K562 (cell line): ENCODE results near the gene APBB2. TPM values are rescaled to one million over a fixed set of nuclear protein-coding genes. Genes with fewer than 3 reads are reported as not detected.

Experiments
- ATAC-seq: fragments of 200-7000 bp; cut with Tn5 transposase; 3 replicates; pipeline ENCODE4 v1.9.1; 2020; ENCODE audit warnings: moderate library complexity
- BruUV-seq: library from RNA; stranded (reverse); fragments of 400-500 nt; replicated peaks from 2 replicates; lab custom pipeline; 2021; lab: Mats Ljungman, UMichigan
- CTCF ChIA-PET: fragments of 300-600 bp; formaldehyde crosslinking; extraction: SDS; loops from one replicate; lab custom pipeline; 2021; ENCODE audit warnings: low intra/inter-chr PET ratio; lab: Yijun Ruan, JAX
- POLR2A ChIA-PET: fragments of 300-600, 350-650 bp; sonication (Branson Sonifier 250); formaldehyde crosslinking; extraction: SDS; loops from one replicate; lab custom pipeline; 2021; ENCODE audit warnings: antibody characterized with exemption, inconsistent platforms; lab: Yijun Ruan, JAX
- DNase-seq, 4 experiments: peaks; one replicate each; pipeline versions ENCODE4 v3.0.0 to v3.0.0-alpha.2; 2011 to 2018; ENCODE audit warnings: low spot score in 3 of 4, mixed read lengths in 3 of 4; ENCODE audit errors: extremely low read depth in 1 of 4
- FAIRE-seq: peaks from 2 replicates; lab custom pipeline; 2011; peaks lifted over from hg19 to GRCh38; lab: Jason Lieb, UNC
- H2AFZ ChIP-seq: 2 replicates; pipeline ENCODE4 v1.6.0; 2011; ENCODE audit warnings: low read depth, low read length, control low read depth, inconsistent platforms
- H3K27ac ChIP-seq: fragments of 200-600 bp; 3 replicates; pipeline ENCODE4 v1.8.0; 2011; ENCODE audit warnings: low read depth, mild to moderate bottlenecking, control low read depth, inconsistent platforms, low read length, moderate library complexity, mixed read lengths; ENCODE audit errors: extremely low read depth
- H3K27me3 ChIP-seq, 2 experiments: fragments of 300-600 bp in 1 of 2; 2 replicates in 1 of 2; 3 replicates in 1 of 2; pipeline versions ENCODE4 v1.6.0 to v1.8.0; 2011; ENCODE audit warnings: inconsistent platforms in 2 of 2, low read length in 2 of 2, mild to moderate bottlenecking in 1 of 2, mixed read lengths in 1 of 2, moderate library complexity in 1 of 2; ENCODE audit not compliant: control insufficient read depth in 2 of 2, insufficient read depth in 2 of 2
- H3K36me3 ChIP-seq: fragments of 300-600 bp; 3 replicates; pipeline ENCODE4 v1.8.0; 2011; ENCODE audit warnings: mild to moderate bottlenecking, low read length, inconsistent platforms; ENCODE audit not compliant: control insufficient read depth, insufficient read depth
- H3K4me1 ChIP-seq, 2 experiments: fragments of 200-600 bp in 1 of 2; replicated peaks in 1 of 2; 2 replicates in 1 of 2; 3 replicates in 1 of 2; pipeline versions ENCODE4 v1.5.1 to v1.8.0; 2011; ENCODE audit warnings: inconsistent platforms in 2 of 2, low read length in 2 of 2, mild to moderate bottlenecking in 1 of 2, mixed read lengths in 1 of 2, moderate library complexity in 1 of 2; ENCODE audit not compliant: control insufficient read depth in 2 of 2, insufficient read depth in 2 of 2
- H3K4me2 ChIP-seq: 2 replicates; pipeline ENCODE4 v1.6.1; 2011; ENCODE audit warnings: low read length, control low read depth, inconsistent platforms, mixed read lengths; ENCODE audit not compliant: insufficient read depth
- H3K4me3 ChIP-seq: fragments of 200-600 bp; sonication (generic), shearing (Covaris generic); 2 replicates; pipeline ENCODE4 v1.5.1; 2016; ENCODE audit warnings: control low read depth, inconsistent platforms
- H3K79me2 ChIP-seq: fragments of 200-600 bp; 3 replicates; pipeline ENCODE4 v1.8.0; 2011; ENCODE audit warnings: low read length, inconsistent platforms; ENCODE audit not compliant: control insufficient read depth, insufficient read depth
- H3K9ac ChIP-seq, 2 experiments: 2 replicates each; pipeline versions ENCODE4 v1.6.0 to v1.6.1; 2011; ENCODE audit warnings: low read depth in 2 of 2, low read length in 2 of 2, control low read depth in 1 of 2, inconsistent platforms in 1 of 2, mild to moderate bottlenecking in 1 of 2, mixed read lengths in 1 of 2; ENCODE audit not compliant: insufficient read depth in 1 of 2
- H3K9me1 ChIP-seq: one replicate; pipeline ENCODE4 v1.6.0; 2011; ENCODE audit warnings: inconsistent platforms, mild to moderate bottlenecking, low read length, moderate library complexity; ENCODE audit not compliant: control insufficient read depth, insufficient read depth
- H3K9me3 ChIP-seq: replicated peaks from 2 replicates; pipeline ENCODE4 v1.5.1; 2011; ENCODE audit warnings: low read depth, low read length, inconsistent platforms; ENCODE audit not compliant: control insufficient read depth, insufficient read depth
- H4K20me1 ChIP-seq: replicated peaks from 2 replicates; pipeline ENCODE4 v1.6.1; 2011; ENCODE audit warnings: low read length, inconsistent platforms, mixed read lengths; ENCODE audit not compliant: control insufficient read depth, insufficient read depth
- BDP1 ChIP-seq: IDR thresholded peaks from 3 replicates; pipeline ENCODE4 v1.6.1; 2011; ENCODE audit not compliant: insufficient read length, insufficient read depth
- CREB1 ChIP-seq, 2 experiments: sonication (generic) in 1 of 2; formaldehyde crosslinking in 1 of 2; IDR thresholded peaks; 2 replicates each; pipeline versions ENCODE4 v1.6.1 to v1.8.0; 2012 to 2022; ENCODE audit warnings: inconsistent platforms in 1 of 2, mild to moderate bottlenecking in 1 of 2, missing genetic modification reagents in 1 of 2, moderate library complexity in 1 of 2
- FOXP1 ChIP-seq: sonication (generic); formaldehyde crosslinking; IDR thresholded peaks from 2 replicates; pipeline ENCODE4 v1.8.0; 2022; ENCODE audit warnings: mild to moderate bottlenecking, missing genetic modification reagents
- PML ChIP-seq: IDR thresholded peaks from 2 replicates; pipeline ENCODE4 v1.6.1; 2012; ENCODE audit warnings: low read length, inconsistent platforms
- WGBS: fragments of 100-300 bp; shearing (Covaris generic); methylation state at CpG from one replicate; pipeline ENCODE4 v1.1.6; 2016; ENCODE audit warnings: low coverage, mixed read lengths; ENCODE audit not compliant: insufficient coverage; ENCODE audit errors: missing lambda C conversion rate; 5-methylcytosine and 5-hydroxymethylcytosine counted together
- in situ Hi-C: fragments of 300-500 bp; cut with MboI; formaldehyde crosslinking; loops from 4 replicates; pipeline ENCODE4 v1.15.0; 2018; ENCODE audit warnings: inconsistent platforms, mixed read lengths
- intact Hi-C: fragments of 100-400 bp; cut with micrococcal nuclease; formaldehyde crosslinking; loops from 2 replicates; pipeline ENCODE4 v1.14.2; 2022
- polyA plus RNA-seq, 8 experiments: library from polyadenylated mRNA; depleted of rRNA in 4 of 8; stranded (reverse) in 5 of 8; unstranded in 3 of 8; fragments of >200 nt; fragmentation: Nextera tagmentation in 2 of 8; fragmentation: Illumina TruSeq in 1 of 8; extraction: Ambion mirVana in 2 of 8; extraction: Trizol in 1 of 8; gene quantifications; 2 replicates each; pipeline versions ENCODE4 v1.2.1 to v1.2.3, GENCODE V29; 2011 to 2014; ENCODE audit warnings: inconsistent platforms in 1 of 8, missing spikeins in 1 of 8
- total RNA-seq, 7 experiments: library from RNA; depleted of rRNA in 6 of 7; stranded (reverse); fragments of >200 nt in 6 of 7; fragmentation: Illumina TruSeq in 2 of 7; extraction: Trizol in 2 of 7; gene quantifications; 2 replicates each; pipeline versions ENCODE4 v1.2.1 to v1.2.3, GENCODE V29; 2011 to 2021; ENCODE audit warnings: low replicate concordance in 1 of 7
- TF ChIP-seq, protein P1 (sequence below): fragments of 200-800 bp; sonication (Bioruptor generic); IDR thresholded peaks from 2 replicates; pipeline ENCODE4 v1.6.1; 2016; ENCODE audit warnings: missing genetic modification characterization, missing compliant biosample characterization
- TF ChIP-seq, protein P2 (sequence below): IDR thresholded peaks from 2 replicates; pipeline ENCODE4 v1.6.1; 2014; ENCODE audit warnings: antibody characterized with exemption

APBB2 gene
- total and polyA plus RNA-seq, 9 of the 15 experiments (the other 6 are each of a cell fraction or from before 2014, with no cell fraction given) = 0.08 to 2.1 (median 1.4) TPM

DNA sequence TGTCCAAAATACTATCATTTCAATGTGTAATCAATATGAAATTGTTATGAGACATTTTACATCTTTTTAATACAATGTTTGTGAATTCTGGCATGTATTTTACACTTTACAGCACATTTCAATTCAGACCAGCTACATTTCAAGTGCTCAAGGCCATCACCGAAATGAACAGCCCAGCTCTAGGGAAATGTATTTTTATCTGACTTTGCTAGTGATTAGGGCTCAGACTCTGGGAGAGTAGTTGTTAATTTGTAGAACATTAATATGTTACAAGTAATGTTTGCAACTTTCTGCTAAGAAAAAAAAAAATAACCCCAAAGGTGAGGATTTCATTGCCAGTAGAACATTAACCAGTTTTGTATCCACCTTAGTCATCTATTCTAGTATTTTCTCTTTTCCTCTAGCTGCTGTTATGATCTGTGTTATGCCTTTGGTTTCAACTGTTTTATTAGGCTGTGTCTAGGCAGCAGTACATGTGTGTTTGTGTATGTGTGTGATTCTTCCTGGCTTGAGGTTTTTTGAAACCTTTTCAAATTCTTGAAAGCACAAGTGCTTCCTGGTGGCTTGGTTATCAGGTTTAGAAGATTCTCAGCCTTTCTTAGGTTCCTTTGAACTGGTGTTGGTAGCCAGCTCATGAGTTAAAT, 338.7 kb downstream of the APBB2 start:
- no peaks in the 10 kb centered on the region for H3K4me1 ChIP-seq
- H2AFZ ChIP-seq = no peak overlapping the region
- peaks cover 3 to 9% of the 10 kb centered on the region in 2 experiments; a peak in 2 of 5 replicates for H3K27me3 ChIP-seq
- no peak overlapping the region for H3K4me3 ChIP-seq
- TF ChIP-seq CREB1 (IDR thresholded peaks at IDR 0.05) (no peak), CREB1 (CRISPR knock-in tag; IDR thresholded peaks at IDR 0.05) (no peak), PML (no peak), BDP1 (no peak), FOXP1 (CRISPR knock-in tag) (no peak)
- TF ChIP-seq, protein P1, sequence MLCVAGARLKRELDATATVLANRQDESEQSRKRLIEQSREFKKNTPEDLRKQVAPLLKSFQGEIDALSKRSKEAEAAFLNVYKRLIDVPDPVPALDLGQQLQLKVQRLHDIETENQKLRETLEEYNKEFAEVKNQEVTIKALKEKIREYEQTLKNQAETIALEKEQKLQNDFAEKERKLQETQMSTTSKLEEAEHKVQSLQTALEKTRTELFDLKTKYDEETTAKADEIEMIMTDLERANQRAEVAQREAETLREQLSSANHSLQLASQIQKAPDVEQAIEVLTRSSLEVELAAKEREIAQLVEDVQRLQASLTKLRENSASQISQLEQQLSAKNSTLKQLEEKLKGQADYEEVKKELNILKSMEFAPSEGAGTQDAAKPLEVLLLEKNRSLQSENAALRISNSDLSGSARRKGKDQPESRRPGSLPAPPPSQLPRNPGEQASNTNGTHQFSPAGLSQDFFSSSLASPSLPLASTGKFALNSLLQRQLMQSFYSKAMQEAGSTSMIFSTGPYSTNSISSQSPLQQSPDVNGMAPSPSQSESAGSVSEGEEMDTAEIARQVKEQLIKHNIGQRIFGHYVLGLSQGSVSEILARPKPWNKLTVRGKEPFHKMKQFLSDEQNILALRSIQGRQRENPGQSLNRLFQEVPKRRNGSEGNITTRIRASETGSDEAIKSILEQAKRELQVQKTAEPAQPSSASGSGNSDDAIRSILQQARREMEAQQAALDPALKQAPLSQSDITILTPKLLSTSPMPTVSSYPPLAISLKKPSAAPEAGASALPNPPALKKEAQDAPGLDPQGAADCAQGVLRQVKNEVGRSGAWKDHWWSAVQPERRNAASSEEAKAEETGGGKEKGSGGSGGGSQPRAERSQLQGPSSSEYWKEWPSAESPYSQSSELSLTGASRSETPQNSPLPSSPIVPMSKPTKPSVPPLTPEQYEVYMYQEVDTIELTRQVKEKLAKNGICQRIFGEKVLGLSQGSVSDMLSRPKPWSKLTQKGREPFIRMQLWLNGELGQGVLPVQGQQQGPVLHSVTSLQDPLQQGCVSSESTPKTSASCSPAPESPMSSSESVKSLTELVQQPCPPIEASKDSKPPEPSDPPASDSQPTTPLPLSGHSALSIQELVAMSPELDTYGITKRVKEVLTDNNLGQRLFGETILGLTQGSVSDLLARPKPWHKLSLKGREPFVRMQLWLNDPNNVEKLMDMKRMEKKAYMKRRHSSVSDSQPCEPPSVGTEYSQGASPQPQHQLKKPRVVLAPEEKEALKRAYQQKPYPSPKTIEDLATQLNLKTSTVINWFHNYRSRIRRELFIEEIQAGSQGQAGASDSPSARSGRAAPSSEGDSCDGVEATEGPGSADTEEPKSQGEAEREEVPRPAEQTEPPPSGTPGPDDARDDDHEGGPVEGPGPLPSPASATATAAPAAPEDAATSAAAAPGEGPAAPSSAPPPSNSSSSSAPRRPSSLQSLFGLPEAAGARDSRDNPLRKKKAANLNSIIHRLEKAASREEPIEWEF (CRISPR knock-in tag) = no peak
- TF ChIP-seq, protein P2, sequence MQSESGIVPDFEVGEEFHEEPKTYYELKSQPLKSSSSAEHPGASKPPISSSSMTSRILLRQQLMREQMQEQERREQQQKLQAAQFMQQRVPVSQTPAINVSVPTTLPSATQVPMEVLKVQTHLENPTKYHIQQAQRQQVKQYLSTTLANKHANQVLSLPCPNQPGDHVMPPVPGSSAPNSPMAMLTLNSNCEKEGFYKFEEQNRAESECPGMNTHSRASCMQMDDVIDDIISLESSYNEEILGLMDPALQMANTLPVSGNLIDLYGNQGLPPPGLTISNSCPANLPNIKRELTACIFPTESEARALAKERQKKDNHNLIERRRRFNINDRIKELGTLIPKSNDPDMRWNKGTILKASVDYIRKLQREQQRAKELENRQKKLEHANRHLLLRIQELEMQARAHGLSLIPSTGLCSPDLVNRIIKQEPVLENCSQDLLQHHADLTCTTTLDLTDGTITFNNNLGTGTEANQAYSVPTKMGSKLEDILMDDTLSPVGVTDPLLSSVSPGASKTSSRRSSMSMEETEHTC = no peak
- no peaks in the 10 kb centered on the region for H3K36me3 ChIP-seq
- ATAC-seq (no peak), FAIRE-seq (no peak), DNase-seq (no peak)
- H3K79me2 ChIP-seq = no peaks in the 10 kb centered on the region
- no peaks in the 10 kb centered on the region for H3K9me1 ChIP-seq
- ChIA-PET POLR2A (no interaction called here), CTCF (no interaction called here)
- in situ Hi-C loops = no loop called here
- no peak overlapping the region for H3K4me2 ChIP-seq
- no peak overlapping the region for H3K27ac ChIP-seq
- no peaks in the 10 kb centered on the region for H3K9me3 ChIP-seq
- H3K9ac ChIP-seq = no peak overlapping the region
- BruUV-seq = no TSS peak
- intact Hi-C loops = no loop called here
- WGBS = 0% methylated on average over 1 of the region's 1 CpG
- H4K20me1 ChIP-seq = no peaks in the 10 kb centered on the region
